ENCODE results near the gene KCNQ1.

Gene KCNQ1

GRCh38 chr11:2800655-2801531, 356.1 kb downstream of the KCNQ1 start:
- TF ChIP-seq CTCF (IDR thresholded peaks at IDR 0.05; ENCODE audit: borderline replicate concordance, insufficient read depth, low read depth, low read length): no peak
- no peak overlapping the region for H3K4me3 ChIP-seq (ENCODE audit: low read depth, low read length)

- H3K4me3 ChIP-seq (ENCODE audit: low read depth, low read length): no peak overlapping the region
- no peak for TF ChIP-seq CTCF (IDR thresholded peaks at IDR 0.05; ENCODE audit: borderline replicate concordance, insufficient read depth, low read depth, low read length)
Observed at GRCh38 chr11:2801711-2802388, 357.0 kb downstream of the KCNQ1 start.

GRCh38 chr11:2802389-2803185, 357.8 kb downstream of the KCNQ1 start:
- TF ChIP-seq CTCF (IDR thresholded peaks at IDR 0.05; ENCODE audit: borderline replicate concordance, insufficient read depth, low read depth, low read length): no peak
- no peak overlapping the region for H3K4me3 ChIP-seq (ENCODE audit: low read depth, low read length)

- H3K4me3 ChIP-seq (ENCODE audit: low read depth, low read length): no peak overlapping the region
- TF ChIP-seq CTCF (IDR thresholded peaks at IDR 0.05; ENCODE audit: borderline replicate concordance, insufficient read depth, low read depth, low read length): no peak
Observed at GRCh38 chr11:2803186-2804091, 358.6 kb downstream of the KCNQ1 start.

- no peak for TF ChIP-seq CTCF (IDR thresholded peaks at IDR 0.05; ENCODE audit: borderline replicate concordance, insufficient read depth, low read depth, low read length)
- H3K4me3 ChIP-seq (ENCODE audit: low read depth, low read length): no peak overlapping the region
Observed at GRCh38 chr11:2804189-2804588, 359.4 kb downstream of the KCNQ1 start.

- no peak overlapping the region for H3K4me3 ChIP-seq (ENCODE audit: low read depth, low read length)
Observed at GRCh38 chr11:2804701-2805387, 360.0 kb downstream of the KCNQ1 start.

More at GRCh38 chr11:2804701-2805387, 360.0 kb downstream of the KCNQ1 start:
- TF ChIP-seq CTCF (IDR thresholded peaks at IDR 0.05; ENCODE audit: borderline replicate concordance, insufficient read depth, low read depth, low read length): no peak

Data from GM12875 (cell line).